Femur (tissue), 1 donor: ENCODE data around the gene PRICKLE2.

Source experiments
- DNase-seq: peaks from one replicate; pipeline ENCODE4 v3.0.0-alpha.2; 2017

Gene PRICKLE2

GRCh38 chr3:64152676-64153466, 72.4 kb downstream of the PRICKLE2 start:
- DNase-seq = no peak

- DNase-seq = no peak
Observed at GRCh38 chr3:64152086-64152485, 73.2 kb downstream of the PRICKLE2 start.

GRCh38 chr3:64151342-64151871, 73.9 kb downstream of the PRICKLE2 start:
- no peak for DNase-seq

GRCh38 chr3:64150623-64151207, 74.6 kb downstream of the PRICKLE2 start:
- peak; percentile 93 for DNase-seq

GRCh38 chr3:64149886-64150285, 75.4 kb downstream of the PRICKLE2 start:
- DNase-seq = no peak

- DNase-seq = no peak
Observed at GRCh38 chr3:64148955-64149653, 76.2 kb downstream of the PRICKLE2 start.

GRCh38 chr3:64147211-64147610, 78.1 kb downstream of the PRICKLE2 start:
- DNase-seq = no peak

GRCh38 chr3:64145438-64145837, 79.8 kb downstream of the PRICKLE2 start:
- no peak for DNase-seq

GRCh38 chr3:64144241-64144900, 80.9 kb downstream of the PRICKLE2 start:
- no peak for DNase-seq

GRCh38 chr3:64143409-64144130, 81.7 kb downstream of the PRICKLE2 start:
- no peak for DNase-seq

GRCh38 chr3:64141476-64141875, 83.8 kb downstream of the PRICKLE2 start:
- DNase-seq = no peak

- DNase-seq = no peak
Observed at GRCh38 chr3:64140651-64141050, 84.6 kb downstream of the PRICKLE2 start.

- DNase-seq = no peak
Observed at GRCh38 chr3:64138656-64139375, 86.5 kb downstream of the PRICKLE2 start.

GRCh38 chr3:64138046-64138445, 87.2 kb downstream of the PRICKLE2 start:
- no peak for DNase-seq

- DNase-seq = no peak
Observed at GRCh38 chr3:64134882-64135281, 90.4 kb downstream of the PRICKLE2 start.

GRCh38 chr3:64133987-64134386, 91.3 kb downstream of the PRICKLE2 start:
- no peak for DNase-seq

- DNase-seq = no peak
Observed at GRCh38 chr3:64133272-64133671, 92.0 kb downstream of the PRICKLE2 start.

GRCh38 chr3:64131725-64132469, 93.4 kb downstream of the PRICKLE2 start:
- no peak for DNase-seq

- no peak for DNase-seq
Observed at GRCh38 chr3:64130436-64130835, 94.8 kb downstream of the PRICKLE2 start.

- DNase-seq = no peak
Observed at GRCh38 chr3:64129581-64129980, 95.7 kb downstream of the PRICKLE2 start.

GRCh38 chr3:64129106-64129505, 96.2 kb downstream of the PRICKLE2 start:
- DNase-seq = no peak
